ENCODE measurements around the gene PDCD11.

PDCD11 gene

GRCh38 chr10:103450201-103450695, 53.8 kb downstream of the PDCD11 start:
- DNase-seq, result no peak

GRCh38 chr10:103451091-103451813, 54.8 kb downstream of the PDCD11 start:
- DNase-seq, result peak; percentile 40

DNA sequence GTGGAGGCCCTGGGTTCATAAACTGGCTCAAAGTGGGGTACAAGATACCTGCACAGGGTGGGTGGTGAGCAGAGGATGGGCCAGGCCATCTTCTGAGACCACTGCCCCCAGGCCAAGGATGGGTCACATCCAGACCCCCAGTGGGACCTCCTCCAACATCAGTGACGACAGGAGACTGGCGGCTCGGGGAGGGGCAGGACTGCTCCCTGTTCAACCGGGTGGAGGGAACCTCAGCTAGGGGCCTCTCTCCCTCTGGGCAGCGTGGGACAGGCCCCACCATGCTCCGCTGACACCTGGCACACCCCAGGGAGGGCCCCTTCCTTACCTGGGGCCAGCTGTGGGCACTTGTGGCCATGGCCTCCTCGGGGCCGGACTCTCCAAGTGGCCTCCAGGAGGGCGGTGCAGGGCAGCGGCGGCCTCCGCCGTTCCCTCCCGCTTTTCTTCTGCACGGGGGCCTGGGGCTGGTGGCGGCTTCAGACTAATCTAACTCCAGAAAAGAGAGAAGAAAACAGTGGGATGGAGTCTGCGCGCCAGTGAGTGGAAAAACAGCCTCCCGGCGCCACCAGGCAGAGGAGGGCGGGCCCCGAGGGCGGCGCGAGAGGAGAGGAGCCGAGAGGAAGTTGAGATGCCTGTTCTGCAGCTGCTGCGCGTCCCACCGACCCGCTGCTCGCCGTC, 55.5 kb downstream of the PDCD11 start, which contains the start of gene CALHM2:
TSS of gene CALHM2 (minus strand) at position 540 of the 675 bp plus-strand sequence. CDS start 2,429 bp downstream, outside the sequence.
- DNase-seq, result peak; percentile 61

DNA sequence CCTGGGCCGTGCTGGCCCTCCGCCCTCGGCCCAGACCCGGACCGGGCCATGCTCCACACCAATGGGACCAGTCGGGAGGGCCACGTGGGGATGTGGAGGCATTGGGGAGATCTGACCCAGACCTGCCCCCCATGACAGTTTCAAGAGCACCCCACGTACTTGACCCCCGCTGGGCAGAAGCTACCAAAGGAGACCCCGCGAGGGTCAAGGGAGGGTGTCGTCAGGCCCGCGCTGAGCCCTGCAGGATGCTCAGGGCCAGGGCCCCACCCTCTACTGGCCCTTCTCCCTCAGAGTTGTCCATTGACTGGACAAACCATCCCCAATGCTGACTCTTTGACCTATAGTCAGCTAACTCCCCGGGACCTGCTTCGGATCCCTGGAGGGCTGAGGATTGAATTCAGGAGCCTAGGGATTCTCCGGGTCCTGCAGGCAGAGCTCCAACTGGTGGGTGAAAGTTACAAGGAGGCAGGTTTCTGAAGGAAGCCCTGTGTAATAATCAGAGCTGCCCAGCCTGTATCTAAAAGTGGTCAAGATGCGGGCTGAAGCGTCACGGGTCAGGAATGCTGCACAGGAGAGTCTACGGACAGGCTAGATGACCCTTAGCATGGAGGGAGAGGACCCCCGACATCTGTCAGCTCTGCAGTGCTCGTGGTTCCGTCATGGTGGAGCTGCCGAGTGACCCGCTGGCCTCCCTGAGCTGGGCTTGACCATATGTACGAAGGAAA, 56.2 kb downstream of the PDCD11 start:
- DNase-seq, result no peak

- no peak for DNase-seq
These were observed 57.6 kb downstream of the PDCD11 start for GRCh38 chr10:103454026-103454425.

- no peak for DNase-seq
These were observed 58.8 kb downstream of the PDCD11 start for GRCh38 chr10:103455235-103455634.

DNA sequence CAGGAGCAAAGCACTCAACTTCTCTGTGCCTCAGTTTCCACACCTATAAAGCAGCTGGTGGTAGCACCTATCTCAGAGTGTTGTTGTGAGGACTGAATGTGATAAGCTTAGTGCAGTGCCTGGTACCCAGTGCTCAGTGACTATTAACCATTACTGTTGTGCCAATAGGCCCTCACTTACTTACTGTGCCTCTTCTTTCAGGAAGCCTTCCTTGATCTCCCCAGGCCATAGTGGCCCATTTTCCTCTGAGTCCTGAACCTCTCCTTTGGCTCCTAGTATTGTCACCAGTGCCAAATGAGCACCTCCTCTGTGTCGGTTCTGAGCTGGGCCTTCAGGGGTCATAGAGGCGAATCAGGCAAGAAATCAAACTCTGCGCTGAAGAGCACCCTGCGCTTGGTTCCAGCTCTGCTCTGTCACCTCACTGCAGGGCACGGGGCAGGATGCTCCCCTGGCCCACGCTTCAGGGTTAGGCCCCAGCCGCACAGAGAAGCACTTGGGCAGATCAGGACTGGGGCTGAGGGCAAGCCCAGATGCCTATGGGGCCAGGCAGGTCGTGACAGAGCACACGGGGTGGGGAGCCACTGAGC, 59.7 kb downstream of the PDCD11 start:
- no peak for DNase-seq

DNA sequence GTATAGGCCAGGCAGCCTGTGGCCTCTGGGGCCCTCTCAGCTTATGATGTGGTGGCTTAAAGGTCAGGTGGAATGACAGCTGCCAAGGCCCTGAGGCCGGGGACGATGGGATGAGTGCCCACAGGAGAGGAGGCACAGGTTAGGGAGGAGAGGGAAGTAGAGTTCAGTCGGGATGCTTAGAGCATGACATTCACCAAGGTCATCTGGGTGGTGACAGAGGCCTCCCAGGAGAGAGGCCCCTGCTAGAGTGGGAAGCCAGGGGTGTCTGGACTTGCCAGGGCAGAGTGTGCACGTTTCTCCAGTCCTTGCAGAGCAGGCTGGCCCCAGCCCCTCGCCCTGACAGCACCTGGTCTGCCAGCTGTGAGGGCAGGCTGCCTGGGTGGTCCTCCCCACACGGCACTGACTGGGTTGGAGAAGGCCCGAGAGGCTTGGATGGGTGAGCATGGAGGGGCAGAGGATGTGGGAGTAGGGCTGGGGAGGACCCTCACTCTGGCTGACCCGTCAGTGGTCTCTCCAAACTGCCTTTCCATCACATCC, 60.8 kb downstream of the PDCD11 start:
- no peak for DNase-seq

DNA sequence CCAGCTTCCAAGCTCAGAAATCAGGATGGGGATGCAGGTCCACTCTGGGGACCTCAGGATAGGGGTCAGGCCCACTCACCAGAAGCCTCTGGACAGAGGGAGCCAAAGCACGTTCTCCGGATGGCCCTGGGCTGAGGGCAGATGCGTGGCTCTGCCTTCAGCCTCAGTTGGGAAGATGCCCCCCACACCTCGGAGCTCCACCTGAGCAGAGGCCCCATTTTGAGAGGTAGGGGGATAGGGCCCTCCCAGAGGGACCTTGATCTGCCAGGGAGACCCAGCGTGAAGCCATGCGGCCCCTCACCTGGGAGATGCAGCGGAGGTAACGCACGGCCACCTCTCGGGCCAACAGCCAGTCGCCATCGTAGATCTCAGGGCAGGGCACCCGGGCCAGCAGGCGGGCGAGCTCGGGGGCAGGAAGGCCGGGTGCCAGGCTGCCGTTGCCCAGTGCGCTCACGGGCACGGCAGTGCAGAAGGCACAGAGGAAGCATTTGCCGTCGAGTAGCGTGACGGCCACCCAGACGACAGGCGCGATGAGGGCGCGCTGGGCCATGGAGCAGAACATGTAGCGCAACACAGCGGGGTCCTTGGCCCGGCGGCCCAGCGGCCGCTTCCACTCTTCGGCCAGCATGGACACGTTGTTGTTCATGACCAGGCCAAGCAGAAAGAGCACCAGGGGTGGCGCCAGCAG, 61.6 kb downstream of the PDCD11 start:
- DNase-seq, result no peak

GRCh38 chr10:103458720-103459119, 62.3 kb downstream of the PDCD11 start, which contains the start of gene CALHM1:
Gene CALHM1, minus strand, starts transcription at chr10:103458900. Its CDS starts 149 bp downstream, at chr10:103458751.
- no peak for DNase-seq

GRCh38 chr10:103459615-103460014, 63.2 kb downstream of the PDCD11 start:
- no peak for DNase-seq

DNA sequence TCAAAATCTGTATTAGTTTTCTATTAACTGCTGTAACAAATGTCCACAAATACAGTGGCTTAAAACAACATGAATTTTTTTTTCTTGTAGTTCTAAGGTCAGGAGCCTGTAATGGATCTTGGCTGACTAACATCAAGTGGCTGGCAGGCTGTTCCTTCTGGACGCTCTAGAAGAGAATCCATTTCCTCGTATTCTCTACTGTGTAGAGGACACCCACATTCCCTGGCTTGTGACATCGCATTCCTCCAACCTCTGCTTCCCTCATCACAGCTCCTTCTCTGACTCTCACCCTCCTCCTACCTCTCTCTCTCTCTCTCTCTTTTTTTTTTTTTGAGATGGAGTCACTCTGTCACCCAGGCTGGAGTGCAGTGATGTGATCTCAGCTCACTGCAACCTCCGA, 67.1 kb downstream of the PDCD11 start:
- DNase-seq, result no peak

DNA sequence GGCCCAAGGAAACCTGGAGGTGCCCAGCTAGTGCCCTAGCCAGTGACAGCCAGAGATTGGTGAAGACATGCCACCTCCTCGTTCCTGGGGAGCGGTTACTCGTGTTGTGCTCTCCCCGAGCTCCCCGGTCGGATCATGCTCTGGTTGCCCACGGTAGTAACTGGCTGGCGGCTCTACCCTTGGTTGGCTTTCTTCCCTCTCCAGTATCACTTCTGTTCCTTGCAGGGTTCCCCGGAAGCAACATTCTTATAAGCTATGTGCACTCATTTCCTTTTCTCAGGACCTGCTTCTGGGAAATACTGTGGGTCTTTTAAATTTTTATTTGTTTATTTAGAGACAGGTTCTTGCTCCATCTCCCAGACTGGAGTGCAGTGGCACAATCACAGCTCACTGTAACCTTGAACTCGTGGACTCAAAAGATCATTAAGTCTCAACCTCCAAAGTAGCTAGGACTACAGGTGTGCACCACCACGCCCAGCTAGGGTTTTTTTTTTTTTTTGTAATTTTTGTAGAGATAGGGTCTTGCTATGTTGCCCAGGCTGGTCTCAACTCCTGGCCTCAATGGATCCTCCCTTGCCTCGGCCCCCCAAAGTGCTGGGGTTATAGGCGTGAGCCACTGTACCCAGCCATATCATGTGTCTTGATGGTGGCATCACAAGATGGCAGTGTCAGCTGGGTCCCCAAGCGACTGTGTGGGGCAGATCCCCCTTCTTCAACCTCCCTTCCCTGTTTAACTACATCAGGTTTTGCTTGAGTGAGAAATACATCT, 69.2 kb downstream of the PDCD11 start:
- DNase-seq, result no peak

GRCh38 chr10:103466734-103467133, 70.3 kb downstream of the PDCD11 start:
- no peak for DNase-seq

DNA sequence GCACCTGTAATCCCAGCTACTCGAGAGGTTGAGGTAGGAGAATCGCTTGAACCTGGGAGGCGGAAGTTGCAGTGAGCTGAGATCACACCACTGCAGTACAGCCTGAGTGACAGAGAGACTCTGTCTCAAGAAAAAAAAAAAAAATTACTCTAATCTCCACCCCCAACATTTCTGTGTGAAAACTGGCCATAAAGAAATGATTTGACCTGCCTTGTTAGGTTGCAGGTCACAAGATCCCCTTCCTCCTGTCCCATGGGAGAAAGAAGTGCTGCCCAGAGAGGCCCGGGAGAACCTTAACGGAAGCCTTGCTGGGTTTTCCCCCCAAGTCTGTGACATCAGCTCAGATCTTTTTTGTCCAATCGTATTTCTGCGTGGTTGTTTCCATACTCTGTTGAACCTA, 71.0 kb downstream of the PDCD11 start:
- no peak for DNase-seq

DNA sequence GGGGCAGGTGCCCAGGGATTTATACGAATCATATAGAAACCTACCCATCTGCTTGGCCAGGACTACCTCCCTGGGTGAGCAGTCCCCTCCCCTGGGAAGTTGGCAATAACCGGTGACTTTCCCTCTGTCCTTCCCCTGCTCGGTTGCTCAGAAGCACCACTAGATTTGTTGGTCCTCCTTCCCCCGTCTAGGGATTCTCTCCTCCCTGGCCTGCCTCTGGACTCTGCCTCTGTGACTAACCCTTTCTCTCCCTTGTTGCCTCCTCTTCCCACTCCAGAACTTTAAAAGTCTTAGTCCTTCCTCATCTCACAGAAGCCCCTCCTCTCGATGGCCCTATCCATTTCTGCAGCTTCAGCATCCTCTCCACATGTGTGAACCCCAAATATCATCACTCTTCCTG, 72.8 kb downstream of the PDCD11 start:
- no peak for DNase-seq

DNA sequence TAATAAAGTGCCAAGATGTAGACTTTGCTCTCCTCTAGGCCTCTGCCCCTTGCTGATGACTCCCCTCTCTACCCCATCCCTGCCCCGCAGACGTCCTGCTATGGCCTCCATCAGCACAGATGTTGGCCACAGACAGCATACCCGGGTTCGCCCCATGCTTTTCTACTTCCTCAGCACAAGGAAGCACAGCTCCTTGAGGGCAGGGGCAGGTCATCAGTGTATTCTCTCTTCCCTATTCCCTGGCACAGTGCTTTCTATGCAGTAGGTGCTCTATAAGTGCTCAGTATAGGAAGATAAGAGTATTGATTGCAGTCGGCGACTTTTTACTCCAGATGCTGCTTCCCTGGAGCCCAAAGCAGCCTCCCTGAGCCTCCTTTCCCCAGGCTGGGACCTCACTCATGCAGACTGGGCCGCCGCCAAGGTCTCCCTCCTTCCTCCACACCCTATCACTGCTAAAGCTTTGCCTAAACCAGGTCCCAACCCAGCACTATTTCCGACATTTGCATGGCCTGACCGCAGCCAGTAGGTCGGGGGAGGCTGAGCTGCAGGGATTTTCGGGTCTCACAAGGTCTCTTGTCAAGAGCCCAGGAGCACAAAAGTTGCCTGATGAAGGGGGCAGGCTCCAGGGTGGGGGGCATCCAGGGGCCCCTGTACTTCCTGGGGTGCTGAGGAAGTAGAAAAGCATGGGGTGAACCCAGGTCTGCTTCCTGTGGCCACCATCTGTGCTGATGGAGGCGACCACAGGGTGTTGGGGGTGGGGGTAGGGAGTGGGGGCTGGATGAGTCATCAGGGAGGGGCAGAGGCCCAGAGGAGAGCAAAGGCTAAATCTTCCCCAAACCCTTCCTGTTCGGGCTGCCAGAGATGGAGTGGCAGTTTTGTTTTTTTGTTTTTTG, 74.6 kb downstream of the PDCD11 start:
- peak; percentile 36 for DNase-seq

GRCh38 chr10:103472005-103472404, 75.6 kb downstream of the PDCD11 start:
- no peak for DNase-seq

- DNase-seq, result no peak
These were observed 76.8 kb downstream of the PDCD11 start for GRCh38 chr10:103473261-103473671.

GRCh38 chr10:103474077-103474476, 77.7 kb downstream of the PDCD11 start:
- no peak for DNase-seq

Data from activated naive CD4-positive, alpha-beta T cell treated with anti-CD3 and anti-CD28 coated beads, Interleukin-2, amount 50 U/mL, for 16 hours (primary cell).